PC-3 (cell line): Measurements from ENCODE around the gene RBM47. TPM values are rescaled to one million over a fixed set of nuclear protein-coding genes. Genes with fewer than 3 reads are reported as not detected.

ENCODE experiments used
- ATAC-seq: fragments of 200-7000 bp; cut with Tn5 transposase; 2 replicates; pipeline ENCODE4 v1.9.1; 2020; ENCODE audit warnings: mild to moderate bottlenecking, moderate library complexity
- Bru-seq: library from RNA; stranded (reverse); fragments of 400-500 nt; gene quantifications from one replicate; lab custom pipeline; 2021; lab: Mats Ljungman, UMichigan
- BruChase-seq, 2 experiments: library from RNA; stranded (reverse); fragments of 400-500 nt; gene quantifications; one replicate each; lab custom pipeline; 2021; lab: Mats Ljungman, UMichigan
- BruUV-seq: library from RNA; stranded (reverse); fragments of 400-500 nt; replicated peaks from 2 replicates; lab custom pipeline; 2021; lab: Mats Ljungman, UMichigan
- CTCF ChIA-PET: fragments of 300-600 bp; sonication (Branson Sonifier 250); formaldehyde crosslinking; loops from one replicate; lab custom pipeline; 2022; ENCODE audit warnings: antibody characterized with exemption; lab: Charles Lee
- POLR2A ChIA-PET: fragments of 300-600 bp; sonication (Branson Sonifier 250); formaldehyde crosslinking; loops from one replicate; lab custom pipeline; 2022; ENCODE audit warnings: antibody characterized with exemption; ENCODE audit not compliant: unreplicated experiment; lab: Charles Lee
- DNase-seq: peaks from one replicate; pipeline ENCODE4 v3.0.0-alpha.2; 2015
- H2AFZ ChIP-seq: fragments of 300-600 bp; sonication (generic); 2 replicates; pipeline ENCODE4 v1.6.0; 2016; ENCODE audit warnings: antibody characterized with exemption, low read length
- H3F3A ChIP-seq: fragments of 300-600 bp; sonication (generic); one replicate; pipeline ENCODE4 v1.6.0; 2017; ENCODE audit warnings: antibody characterized with exemption, low read length, control low read depth, mild to moderate bottlenecking; ENCODE audit not compliant: unreplicated experiment
- H3K27ac ChIP-seq: fragments of 300-600 bp; sonication (generic); 2 replicates; pipeline ENCODE4 v1.5.1; 2016; ENCODE audit warnings: mild to moderate bottlenecking, low read length
- H3K27me3 ChIP-seq: fragments of 300-600 bp; sonication (generic); 2 replicates; pipeline ENCODE4 v1.6.1; 2016; ENCODE audit warnings: low read length, mixed read lengths
- H3K36me3 ChIP-seq: fragments of 300-600 bp; sonication (generic); 2 replicates; pipeline ENCODE4 v1.6.1; 2016; ENCODE audit warnings: low read depth, mixed run types, low read length, mixed read lengths
- H3K4me1 ChIP-seq: fragments of 300-600 bp; sonication (generic); 2 replicates; pipeline ENCODE4 v1.5.1; 2016; ENCODE audit warnings: low read length; ENCODE audit not compliant: insufficient read depth
- H3K4me2 ChIP-seq: fragments of 300-600 bp; sonication (generic); 2 replicates; pipeline ENCODE4 v1.6.0; 2016; ENCODE audit warnings: low read length
- H3K4me3 ChIP-seq: fragments of 300-600 bp; sonication (generic); 2 replicates; pipeline ENCODE4 v1.5.1; 2016; ENCODE audit warnings: mild to moderate bottlenecking, low read length, mixed read lengths
- H3K79me2 ChIP-seq: fragments of 300-600 bp; sonication (generic); 2 replicates; pipeline ENCODE4 v1.6.1; 2017; ENCODE audit warnings: low read length, mixed read lengths
- H3K9ac ChIP-seq: fragments of 300-600 bp; sonication (generic); 2 replicates; pipeline ENCODE4 v1.6.0; 2016; ENCODE audit warnings: mild to moderate bottlenecking, low read length
- H3K9me2 ChIP-seq: fragments of 300-600 bp; sonication (generic); replicated peaks from 2 replicates; pipeline ENCODE4 v1.6.1; 2016; ENCODE audit warnings: mixed run types, low read length, mixed read lengths
- H3K9me3 ChIP-seq: fragments of 300-600 bp; sonication (generic); 2 replicates; pipeline ENCODE4 v1.6.1; 2016; ENCODE audit warnings: low read length, mixed read lengths
- H4K20me1 ChIP-seq: fragments of 300-600 bp; sonication (generic); 2 replicates; pipeline ENCODE4 v1.6.1; 2016; ENCODE audit warnings: low read length, mixed read lengths
- EZH2 ChIP-seq: fragments of 300-600 bp; sonication (generic); IDR thresholded peaks from one replicate; pipeline ENCODE4 v1.6.1; 2017; ENCODE audit warnings: antibody characterized with exemption, mild to moderate bottlenecking, low read length; ENCODE audit not compliant: unreplicated experiment
- EZH2phosphoT487 ChIP-seq: fragments of 300-600 bp; sonication (generic); IDR thresholded peaks from 2 replicates; pipeline ENCODE4 v1.6.1; 2018; ENCODE audit warnings: mild to moderate bottlenecking, antibody characterized with exemption, low read length, borderline replicate concordance
- intact Hi-C: fragments of 100-400 bp; cut with micrococcal nuclease; formaldehyde crosslinking; loops from 2 replicates; pipeline ENCODE4 v1.9.0; 2023
- long read RNA-seq: library from polyadenylated mRNA; unstranded; transcript quantifications from one replicate; pipeline ENCODE4 v2.0.0, GENCODE V29; 2021; ENCODE audit not compliant: unreplicated experiment
- total RNA-seq: library from RNA; depleted of rRNA; stranded (reverse); fragments of >200 nt; gene quantifications from 2 replicates; pipeline ENCODE4 v1.2.3, GENCODE V29; 2014; rRNA removed
- TF ChIP-seq, protein P1 (sequence below): fragments of 300-600 bp; sonication (generic); conservative IDR thresholded peaks from 2 replicates; pipeline ENCODE4 v1.5.1; 2017; ENCODE audit warnings: antibody characterized with exemption, low read depth, mild to moderate bottlenecking, low read length

RBM47 gene
- total RNA-seq (34.7 and 47.6 TPM in 2 replicates), Bru-seq, nascent RNA (percentile 64 among the genes with signal in this experiment), BruChase-seq, experiment 1, labeled RNA remaining after a 6-hour chase (percentile 69 among the genes with signal in this experiment), BruChase-seq, experiment 2, labeled RNA remaining after a 2-hour chase (percentile 61 among the genes with signal in this experiment)
- long read RNA-seq, full-length matches to known transcripts, result 10 of 34 reads
- long read RNA-seq, partial matches to known transcripts, result 6 of 34 reads
- long read RNA-seq, other reads (novel, unspliced or antisense), result 18 of 34 reads

DNA sequence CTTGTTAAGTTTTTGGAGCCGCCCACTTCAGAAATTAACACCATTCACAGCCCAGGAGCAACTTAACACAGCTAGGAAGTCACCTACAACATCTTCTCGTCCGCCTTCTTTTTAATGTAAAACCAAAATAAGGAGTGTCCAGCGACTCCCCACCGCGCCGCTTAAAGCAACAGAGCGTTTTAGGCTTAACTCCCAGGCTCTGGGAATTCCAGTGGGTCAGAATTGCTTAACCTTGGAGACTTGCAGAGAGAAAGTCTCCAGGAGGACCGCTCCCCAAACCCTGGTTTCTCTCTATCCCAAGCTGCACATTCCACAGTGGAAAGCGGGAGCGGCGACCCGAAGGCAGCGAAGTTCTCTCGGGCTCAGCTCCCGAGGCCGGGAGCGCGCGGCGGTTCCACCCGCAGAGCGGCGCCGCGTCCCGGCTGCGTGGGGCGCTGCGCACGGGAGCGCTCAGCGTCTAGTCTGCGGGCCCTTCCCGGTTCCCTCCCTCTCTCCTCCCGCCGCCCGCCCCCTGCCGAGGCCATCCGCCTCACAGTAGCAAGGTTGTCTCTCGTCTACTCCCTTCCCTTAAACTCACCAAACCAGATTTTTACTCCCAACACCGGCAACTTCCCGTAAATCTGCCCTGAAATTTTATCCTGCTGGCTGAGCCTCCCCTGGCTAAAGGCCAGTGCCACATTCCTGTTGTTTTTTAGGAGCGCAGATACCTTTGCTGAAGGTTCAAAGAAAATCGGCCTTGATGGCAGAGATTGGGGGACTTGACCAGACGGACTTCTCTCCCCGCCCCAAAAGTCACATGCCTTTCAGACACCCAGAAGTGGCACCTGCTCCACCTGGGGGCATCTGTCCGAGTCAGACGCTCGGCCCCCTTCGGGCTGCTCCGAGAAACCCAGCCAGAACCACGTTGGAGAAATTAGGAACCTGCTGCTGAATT lies at the start of gene RBM47:
Gene RBM47, minus strand, starts transcription at position 464 of the 934 bp plus-strand sequence. CDS start 190,971 bp downstream, outside the sequence.
- Histone ChIP-seq H3K9me2 (no peaks in the 10 kb centered on the region), H2AFZ (peak within 1 kb of the TSS; percentile 88), H3K4me2 (peak within 1 kb of the TSS; percentile 97), H3K9ac (peak within 1 kb of the TSS; percentile 97), H3F3A (peaks cover 5% of the 10 kb centered on the region), H3K36me3 (no peaks in the 10 kb centered on the region), H3K4me3 (peak within 1 kb of the TSS; percentile 87), H3K79me2 (peaks cover 46% of the 10 kb centered on the region), H4K20me1 (no peaks in the 10 kb centered on the region), H3K27me3 (no peaks in the 10 kb centered on the region), H3K9me3 (no peaks in the 10 kb centered on the region), H3K27ac (peak within 1 kb of the TSS; percentile 100), H3K4me1 (peaks cover 33% of the 10 kb centered on the region)
- CTCF ChIA-PET, result no interaction called here
- DNase-seq (peak; percentile 86), ATAC-seq (peak; percentile 78)
- intact Hi-C loops, result loop anchor here (1.0 to 10.0 kb wide), 3 partner anchors 55 to 89 kb away; no protein-coding TSS in a partner anchor
- POLR2A ChIA-PET, result interaction anchor here (0.6 to 0.7 kb wide), 2 partner anchors 73 to 141 kb away, joined by 3 to 7 read pairs; no protein-coding TSS in a partner anchor
- BruUV-seq, result TSS peak; percentile 72
- no peak for TF ChIP-seq EZH2phosphoT487
- TF ChIP-seq, protein P1, sequence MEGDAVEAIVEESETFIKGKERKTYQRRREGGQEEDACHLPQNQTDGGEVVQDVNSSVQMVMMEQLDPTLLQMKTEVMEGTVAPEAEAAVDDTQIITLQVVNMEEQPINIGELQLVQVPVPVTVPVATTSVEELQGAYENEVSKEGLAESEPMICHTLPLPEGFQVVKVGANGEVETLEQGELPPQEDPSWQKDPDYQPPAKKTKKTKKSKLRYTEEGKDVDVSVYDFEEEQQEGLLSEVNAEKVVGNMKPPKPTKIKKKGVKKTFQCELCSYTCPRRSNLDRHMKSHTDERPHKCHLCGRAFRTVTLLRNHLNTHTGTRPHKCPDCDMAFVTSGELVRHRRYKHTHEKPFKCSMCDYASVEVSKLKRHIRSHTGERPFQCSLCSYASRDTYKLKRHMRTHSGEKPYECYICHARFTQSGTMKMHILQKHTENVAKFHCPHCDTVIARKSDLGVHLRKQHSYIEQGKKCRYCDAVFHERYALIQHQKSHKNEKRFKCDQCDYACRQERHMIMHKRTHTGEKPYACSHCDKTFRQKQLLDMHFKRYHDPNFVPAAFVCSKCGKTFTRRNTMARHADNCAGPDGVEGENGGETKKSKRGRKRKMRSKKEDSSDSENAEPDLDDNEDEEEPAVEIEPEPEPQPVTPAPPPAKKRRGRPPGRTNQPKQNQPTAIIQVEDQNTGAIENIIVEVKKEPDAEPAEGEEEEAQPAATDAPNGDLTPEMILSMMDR, result no peak; the same call in 1 of the 2 replicates
- TF ChIP-seq EZH2, result no peak

DNA sequence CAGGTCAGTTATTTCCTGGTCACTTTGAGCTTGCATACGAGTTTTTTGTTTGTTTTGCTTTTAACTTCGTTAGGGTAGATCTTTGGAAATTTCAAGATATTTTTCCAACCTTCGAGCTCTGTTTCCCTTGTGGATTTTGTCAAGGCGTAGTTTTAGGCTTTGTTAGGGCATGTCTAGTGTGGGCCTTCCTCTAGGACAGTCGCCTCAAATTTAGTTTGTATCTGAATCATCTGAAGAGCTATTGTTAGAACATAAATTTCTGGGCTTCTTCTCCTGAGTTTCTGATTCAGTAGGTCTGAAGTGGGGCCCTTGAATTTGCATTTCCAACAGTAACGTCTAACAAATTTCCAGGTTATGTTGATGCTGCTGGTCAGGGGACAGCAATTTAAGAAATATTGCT lies 48.8 kb upstream of the RBM47 start:
- Histone ChIP-seq H3K4me2 (no peak overlapping the region), H3K27me3 (no peaks in the 10 kb centered on the region), H3K9me2 (no peaks in the 10 kb centered on the region), H3K9ac (no peak overlapping the region), H3K4me1 (peaks cover 3% of the 10 kb centered on the region), H3K27ac (no peak overlapping the region), H2AFZ (no peak overlapping the region), H3K9me3 (no peaks in the 10 kb centered on the region), H3K4me3 (no peak overlapping the region), H4K20me1 (no peaks in the 10 kb centered on the region), H3K79me2 (no peaks in the 10 kb centered on the region), H3K36me3 (no peaks in the 10 kb centered on the region), H3F3A (no peaks in the 10 kb centered on the region)
- no peak for ATAC-seq
- ChIA-PET POLR2A (no interaction called here), CTCF (no interaction called here)
- no peak for TF ChIP-seq EZH2phosphoT487
- TF ChIP-seq EZH2, result no peak
- TF ChIP-seq, protein P1, result no peak
- intact Hi-C loops, result no loop called here
- no peak for DNase-seq
- BruUV-seq, result no TSS peak
